Stomach (tissue), 4 donors: ENCODE results near the gene DCN.

Experiments used
- EP300 ChIP-seq: sonication (generic); formaldehyde crosslinking; IDR thresholded peaks from one replicate; pipeline ENCODE4 v1.6.1; 2017; ENCODE audit warnings: antibody characterized with exemption
- POLR2A ChIP-seq, 4 donors: fragments of 450-650 bp; IDR thresholded peaks; one replicate each; pipeline ENCODE4 v1.6.1; 2016; ENCODE audit warnings: antibody characterized with exemption in 4 of 4, control low read depth in 2 of 4, mild to moderate bottlenecking in 1 of 4, moderate library complexity in 1 of 4
- POLR2AphosphoS5 ChIP-seq, 3 donors: sonication (generic); formaldehyde crosslinking; IDR thresholded peaks; one replicate each; pipeline ENCODE4 v1.6.1; 2016; ENCODE audit warnings: antibody characterized with exemption in 3 of 3
- TF ChIP-seq, protein P1 (sequence below), 7 experiments: fragments of 450-650 bp in 4 of 7; fragments of 200-600 bp in 3 of 7; sonication (generic) in 3 of 7; IDR thresholded peaks; one replicate each; pipeline ENCODE4 v1.5.1; 2016 to 2019; ENCODE audit warnings: antibody characterized with exemption in 7 of 7, control low read depth in 2 of 7, mild to moderate bottlenecking in 1 of 7

DNA sequence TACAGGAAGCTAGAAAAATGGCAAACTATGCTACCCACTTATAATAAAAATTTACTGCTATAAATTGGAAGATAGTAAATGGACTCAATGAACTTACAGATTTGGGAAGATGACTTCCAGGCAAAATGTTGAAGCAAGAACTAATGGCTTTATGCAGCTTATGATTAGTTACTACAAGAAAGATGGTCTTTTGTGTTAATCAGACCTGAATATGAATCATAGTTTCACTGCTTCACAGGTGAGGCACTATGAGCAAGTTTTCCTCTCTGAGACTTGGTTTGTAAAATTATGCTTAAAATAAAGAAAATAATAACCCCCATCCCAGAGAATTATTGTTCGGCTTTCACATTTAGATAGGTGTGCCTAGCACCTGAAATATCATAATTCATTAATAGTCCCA lies 19.8 kb upstream of the DCN start:
- TF ChIP-seq, protein P1, sequence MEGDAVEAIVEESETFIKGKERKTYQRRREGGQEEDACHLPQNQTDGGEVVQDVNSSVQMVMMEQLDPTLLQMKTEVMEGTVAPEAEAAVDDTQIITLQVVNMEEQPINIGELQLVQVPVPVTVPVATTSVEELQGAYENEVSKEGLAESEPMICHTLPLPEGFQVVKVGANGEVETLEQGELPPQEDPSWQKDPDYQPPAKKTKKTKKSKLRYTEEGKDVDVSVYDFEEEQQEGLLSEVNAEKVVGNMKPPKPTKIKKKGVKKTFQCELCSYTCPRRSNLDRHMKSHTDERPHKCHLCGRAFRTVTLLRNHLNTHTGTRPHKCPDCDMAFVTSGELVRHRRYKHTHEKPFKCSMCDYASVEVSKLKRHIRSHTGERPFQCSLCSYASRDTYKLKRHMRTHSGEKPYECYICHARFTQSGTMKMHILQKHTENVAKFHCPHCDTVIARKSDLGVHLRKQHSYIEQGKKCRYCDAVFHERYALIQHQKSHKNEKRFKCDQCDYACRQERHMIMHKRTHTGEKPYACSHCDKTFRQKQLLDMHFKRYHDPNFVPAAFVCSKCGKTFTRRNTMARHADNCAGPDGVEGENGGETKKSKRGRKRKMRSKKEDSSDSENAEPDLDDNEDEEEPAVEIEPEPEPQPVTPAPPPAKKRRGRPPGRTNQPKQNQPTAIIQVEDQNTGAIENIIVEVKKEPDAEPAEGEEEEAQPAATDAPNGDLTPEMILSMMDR (IDR thresholded peaks at IDR 0.05), result no peak
- TF ChIP-seq EP300 (no peak), POLR2A (IDR thresholded peaks at IDR 0.05) (no peak), POLR2AphosphoS5 (IDR thresholded peaks at IDR 0.05) (no peak)
